ENCODE measurements around the gene OPA3.
A peak's percentile ranks its signal among the peaks of the same experiment; 100 is the strongest.

OPA3 gene

DNA sequence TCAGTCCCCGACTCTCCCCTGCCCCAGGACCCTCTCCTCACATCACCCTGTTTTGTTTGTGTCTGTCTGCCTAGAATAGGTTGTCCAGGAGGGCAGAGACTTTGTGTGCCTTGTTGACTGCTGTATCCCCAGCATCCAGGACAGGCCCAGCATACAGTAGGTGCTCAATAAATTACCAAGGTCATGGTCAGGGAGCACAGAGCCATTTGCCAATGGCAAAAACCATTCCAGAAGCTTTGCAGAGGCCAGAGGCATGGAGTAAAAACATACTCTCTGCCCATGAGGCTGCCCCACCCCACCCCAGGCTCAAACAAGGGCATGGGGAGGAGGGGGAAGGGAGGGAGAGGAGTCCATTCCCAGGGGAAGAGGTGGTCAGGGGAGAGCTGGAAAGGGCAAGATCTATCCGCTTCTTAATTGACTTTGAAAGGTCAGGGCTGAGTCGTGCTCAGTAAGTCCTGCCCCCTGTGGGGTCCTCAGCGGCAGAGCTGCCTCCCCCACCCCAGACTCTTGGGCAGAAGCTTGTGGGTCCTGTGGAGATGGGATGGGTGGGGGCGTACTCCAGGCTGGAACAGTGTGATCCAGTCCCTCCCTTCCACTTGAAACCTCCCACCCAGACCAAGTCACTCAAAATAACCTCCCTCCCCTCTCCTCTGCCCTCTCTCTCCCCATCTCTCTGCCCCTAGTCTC is 13.0 kb upstream of the OPA3 start:
- DNase-seq, result no peak

GRCh38 chr19:45595814-45596213 is 11.2 kb upstream of the OPA3 start:
- DNase-seq, result no peak

DNA sequence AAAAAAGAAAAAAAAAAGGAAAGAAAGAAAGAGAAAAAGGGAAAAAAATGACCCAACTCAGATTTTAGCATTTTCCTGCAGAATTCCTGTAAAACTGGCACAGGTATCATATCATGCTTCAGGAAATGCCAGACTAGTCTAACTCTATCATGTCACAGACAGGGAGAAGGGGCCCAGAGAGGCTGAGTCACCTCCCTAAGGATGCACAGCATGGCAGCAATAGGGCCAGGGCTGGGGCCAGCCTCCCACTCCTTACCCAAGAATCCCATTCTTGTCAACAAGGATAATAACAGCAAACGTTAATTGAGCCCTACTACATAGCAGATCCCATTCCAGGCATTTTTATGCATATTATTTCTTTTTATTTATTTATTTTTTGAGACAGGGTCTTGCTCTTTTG is 8.9 kb upstream of the OPA3 start:
- DNase-seq, result no peak

DNA sequence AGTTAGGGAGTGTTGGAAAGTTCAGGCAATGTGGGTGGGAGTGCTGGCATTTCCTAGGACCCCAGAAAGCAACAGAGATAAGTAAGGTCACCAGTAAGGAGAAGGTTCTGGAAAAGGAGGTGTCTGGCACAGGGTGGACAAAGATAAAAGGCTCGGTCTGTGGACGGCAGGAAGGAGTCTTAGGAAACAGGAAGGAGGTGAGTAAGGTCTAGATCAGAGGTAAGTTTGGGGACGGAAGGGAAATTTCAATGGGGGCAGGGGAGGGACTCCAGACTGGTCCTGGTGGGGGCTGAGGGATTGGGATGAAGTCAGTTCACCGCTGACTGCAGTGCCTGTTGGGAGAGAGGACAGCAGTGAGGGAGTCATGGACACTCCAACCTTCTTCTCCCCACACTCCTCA is 7.8 kb upstream of the OPA3 start:
- no peak for DNase-seq

- no peak for DNase-seq
These were observed 7.0 kb upstream of the OPA3 start for GRCh38 chr19:45591638-45592005.

DNA sequence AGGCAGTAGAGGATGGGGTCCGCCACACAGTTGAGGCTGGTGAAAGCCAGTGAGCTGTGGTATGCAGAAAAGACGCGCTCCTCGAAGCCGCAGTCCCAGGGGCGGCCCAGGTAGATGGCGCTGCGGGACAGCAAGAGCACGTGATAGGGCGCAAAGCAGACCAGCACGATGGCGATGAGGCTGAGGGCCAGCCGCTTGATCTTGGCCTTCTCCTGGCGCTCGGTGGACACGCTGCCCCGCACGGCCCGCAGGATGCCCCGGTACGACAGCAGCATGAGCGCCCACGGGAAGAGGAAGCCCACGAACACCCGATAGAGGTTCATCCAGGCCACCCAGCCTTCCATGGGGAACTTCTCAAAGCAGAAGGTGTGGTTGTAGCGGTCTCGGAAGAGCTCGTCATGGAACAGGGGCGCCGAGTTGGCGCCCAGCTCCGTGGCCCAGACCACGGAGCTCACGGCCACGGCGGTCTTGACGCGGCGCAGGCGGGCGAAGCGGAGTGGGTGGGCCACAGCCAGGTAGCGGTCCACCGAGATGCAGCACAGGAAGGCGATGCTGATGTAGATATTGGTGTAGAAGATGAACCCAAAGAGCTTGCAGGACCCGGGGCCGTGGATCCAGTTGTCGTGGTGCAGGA is 6.5 kb upstream of the OPA3 start:
- DNase-seq, result no peak

- DNase-seq, result no peak
These were observed 5.8 kb upstream of the OPA3 start for GRCh38 chr19:45590300-45591003.

DNA sequence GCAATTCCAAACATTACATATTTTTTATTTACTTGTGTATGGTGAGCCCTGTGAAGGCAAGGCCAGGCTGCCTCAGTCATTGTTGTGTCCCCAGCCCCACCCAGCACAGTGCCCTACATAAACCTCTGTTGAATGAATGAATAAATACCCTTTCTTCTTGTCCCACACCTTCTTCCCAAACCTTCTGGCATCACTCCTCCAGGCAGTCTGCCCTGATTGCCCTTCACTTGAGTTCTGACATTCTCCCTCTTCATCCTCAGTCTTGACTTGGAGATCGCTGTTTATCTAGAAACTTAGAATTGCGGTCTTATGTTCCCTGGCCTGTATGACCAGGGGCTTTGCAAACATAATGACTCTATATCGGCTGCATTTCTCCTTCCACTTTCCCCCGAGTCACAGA is 5.2 kb upstream of the OPA3 start:
- DNase-seq, result no peak

GRCh38 chr19:45587873-45588272 is 3.3 kb upstream of the OPA3 start:
- DNase-seq, result no peak

- DNase-seq, result no peak
These were observed 566 bp upstream of the OPA3 start for GRCh38 chr19:45585158-45585577.

- no peak for DNase-seq
These were observed 3.0 kb downstream of the OPA3 start for GRCh38 chr19:45581576-45581975.

GRCh38 chr19:45578861-45579260 is 5.7 kb downstream of the OPA3 start:
- DNase-seq, result no peak

DNA sequence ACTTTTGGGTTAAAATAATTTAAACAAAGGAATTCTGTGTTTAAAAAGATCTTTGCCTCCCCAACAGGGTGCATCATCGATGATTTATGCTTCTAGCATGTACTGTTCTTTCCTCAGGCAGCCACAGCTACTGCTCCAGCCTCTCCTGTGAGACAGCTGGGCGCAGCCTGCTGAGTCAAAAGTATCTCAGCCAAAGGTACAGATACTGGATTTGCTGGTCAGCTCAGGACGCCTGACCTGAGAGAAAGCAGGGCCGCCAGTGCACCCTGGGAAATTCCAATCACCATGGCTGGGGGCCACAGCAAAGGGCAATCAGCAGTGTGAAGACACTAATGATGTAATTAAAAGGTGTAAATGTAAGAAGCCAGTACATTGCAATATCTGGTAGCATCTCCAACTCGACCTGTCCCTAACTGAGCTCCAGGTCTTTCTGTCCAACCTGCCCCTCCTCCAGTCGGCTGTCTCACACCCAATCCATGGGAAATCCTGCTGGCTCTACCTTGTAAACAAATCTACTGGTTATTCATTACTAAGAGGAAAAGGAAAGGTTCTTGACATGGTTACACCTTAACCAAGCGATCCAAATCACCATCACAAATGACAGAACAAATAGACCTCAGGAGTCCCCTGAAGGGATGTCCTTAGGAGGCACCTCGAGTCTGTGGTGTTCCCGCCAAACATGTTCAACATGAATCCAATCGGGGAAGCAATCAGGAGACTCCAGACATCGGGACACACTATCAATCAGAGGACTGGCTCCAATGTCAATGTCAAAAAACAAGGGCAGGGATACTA is 7.3 kb downstream of the OPA3 start:
- peak; percentile 40 to 55 for DNase-seq

DNA sequence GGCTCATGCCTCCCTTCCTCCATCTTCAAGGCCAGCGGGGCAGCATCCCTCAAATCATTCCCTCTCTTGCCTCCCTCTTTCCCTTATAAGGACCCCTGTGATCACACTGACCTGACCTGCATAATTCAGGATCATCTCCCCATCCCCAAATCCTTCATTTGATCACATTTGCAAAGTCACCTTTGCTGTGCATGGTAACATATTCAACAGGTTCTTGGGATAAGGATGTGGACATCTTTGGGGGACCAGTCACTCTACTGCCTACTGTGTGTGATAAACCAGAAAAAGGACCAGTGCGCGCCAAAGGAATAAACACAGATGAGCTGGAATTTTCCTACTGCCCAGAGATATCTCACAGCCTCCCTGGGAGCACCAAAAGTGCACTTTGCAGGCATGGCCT is 7.9 kb downstream of the OPA3 start:
- no peak for DNase-seq

- no peak for DNase-seq
These were observed 9.4 kb downstream of the OPA3 start for GRCh38 chr19:45575216-45575615.

DNA sequence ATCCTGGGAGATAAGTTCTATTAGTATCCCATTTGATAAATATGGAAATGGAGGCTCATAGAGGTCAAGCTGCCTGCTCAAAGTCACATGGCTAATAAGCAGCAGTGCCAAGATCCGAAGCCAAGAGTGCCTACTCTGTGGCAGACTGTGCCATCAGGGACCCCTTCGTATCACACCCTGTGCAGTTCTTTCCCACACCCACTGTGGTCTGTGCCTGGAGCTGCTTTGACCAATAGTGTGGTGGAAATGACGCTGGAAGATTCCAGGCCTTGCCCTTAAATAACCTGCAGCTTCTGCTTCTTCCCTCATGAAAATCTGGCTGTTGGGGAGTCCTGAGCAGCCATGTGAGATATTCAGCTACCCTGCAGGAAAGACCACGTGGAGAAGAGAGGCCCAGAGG is 10.1 kb downstream of the OPA3 start:
- no peak for DNase-seq

GRCh38 chr19:45571457-45572220 is 13.0 kb downstream of the OPA3 start:
- no peak for DNase-seq

- peak in 1 of 2 experiments; percentile 19 for DNase-seq
These were observed 14.8 kb downstream of the OPA3 start for GRCh38 chr19:45569619-45570421.

- DNase-seq, result no peak
These were observed 15.9 kb downstream of the OPA3 start for GRCh38 chr19:45568732-45569131.

GRCh38 chr19:45567609-45568008 is 17.0 kb downstream of the OPA3 start:
- no peak for DNase-seq

DNA sequence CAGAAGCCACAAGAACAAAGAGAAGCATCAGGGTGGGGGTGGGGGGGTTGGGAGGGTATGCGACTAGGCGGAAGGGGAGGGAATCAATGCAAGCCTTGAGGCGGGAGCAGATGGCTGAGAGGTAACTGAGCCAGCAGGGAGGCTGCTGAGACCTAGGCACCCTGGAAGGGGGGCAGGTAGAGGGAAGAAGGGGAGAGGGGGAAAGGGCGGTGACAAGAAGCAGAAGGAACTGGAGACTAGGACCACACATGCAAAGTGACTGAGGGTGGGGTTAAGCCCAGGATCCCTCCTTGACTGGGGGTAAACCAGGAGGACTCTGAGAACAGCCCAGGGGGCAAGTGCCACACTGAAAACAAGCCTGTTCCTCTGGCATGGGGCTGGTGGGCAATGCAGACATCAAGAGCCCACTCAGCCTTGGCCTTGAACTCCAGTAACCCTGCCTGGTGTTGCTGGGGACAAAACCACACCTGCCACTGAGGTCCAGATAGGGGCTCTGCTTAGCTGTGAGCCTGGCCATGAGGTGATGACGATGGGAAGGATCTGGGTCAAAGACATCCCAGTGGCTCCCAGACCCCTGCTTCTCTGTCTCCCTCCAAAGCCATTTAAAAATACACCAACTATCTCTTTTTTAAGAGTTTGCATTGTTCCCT is 20.3 kb downstream of the OPA3 start:
- no peak for DNase-seq
